Measurements from ENCODE around the gene ZNF710.

GRCh38 chr15:90028376-90028944 lies 27.3 kb downstream of the ZNF710 start:
- TF ChIP-seq MEF2A (IDR thresholded peaks at IDR 0.05; ENCODE audit: control insufficient read depth, low read depth, low read length) (no peak), MTA3 (IDR thresholded peaks at IDR 0.05; ENCODE audit: borderline replicate concordance) (no peak), GABPA (tag; conservative IDR thresholded peaks at IDR 0.05; ENCODE audit: low read depth) (no peak), ATF1 (CRISPR knock-in tag; IDR thresholded peaks at IDR 0.05) (no peak), ATF1 (tag; IDR thresholded peaks at IDR 0.05) (no peak), ZNF609 (CRISPR knock-in tag; IDR thresholded peaks at IDR 0.05; ENCODE audit: borderline replicate concordance) (no peak), ZBTB26 (CRISPR knock-in tag; IDR thresholded peaks at IDR 0.05) (no peak), NFYB (IDR thresholded peaks at IDR 0.05; ENCODE audit: extremely low read depth, insufficient read length) (no peak), MEF2D (tag; conservative IDR thresholded peaks at IDR 0.05; ENCODE audit: low read depth) (no peak), POLR2AphosphoS5 (IDR thresholded peaks at IDR 0.05; ENCODE audit: control insufficient read depth, insufficient read depth, low read depth, low read length) (no peak), SIN3A (IDR thresholded peaks at IDR 0.05; ENCODE audit: borderline replicate concordance in 2 of 2, control insufficient read depth in 1 of 2, low read depth in 2 of 2, low read length in 2 of 2) (no peak), PHF8 (IDR thresholded peaks at IDR 0.05; ENCODE audit: borderline replicate concordance, low read length) (no peak)
- TF ChIP-seq, protein P1, sequence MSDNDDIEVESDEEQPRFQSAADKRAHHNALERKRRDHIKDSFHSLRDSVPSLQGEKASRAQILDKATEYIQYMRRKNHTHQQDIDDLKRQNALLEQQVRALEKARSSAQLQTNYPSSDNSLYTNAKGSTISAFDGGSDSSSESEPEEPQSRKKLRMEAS (CRISPR knock-in tag; IDR thresholded peaks at IDR 0.05) = no peak
- TF ChIP-seq, protein P2, sequence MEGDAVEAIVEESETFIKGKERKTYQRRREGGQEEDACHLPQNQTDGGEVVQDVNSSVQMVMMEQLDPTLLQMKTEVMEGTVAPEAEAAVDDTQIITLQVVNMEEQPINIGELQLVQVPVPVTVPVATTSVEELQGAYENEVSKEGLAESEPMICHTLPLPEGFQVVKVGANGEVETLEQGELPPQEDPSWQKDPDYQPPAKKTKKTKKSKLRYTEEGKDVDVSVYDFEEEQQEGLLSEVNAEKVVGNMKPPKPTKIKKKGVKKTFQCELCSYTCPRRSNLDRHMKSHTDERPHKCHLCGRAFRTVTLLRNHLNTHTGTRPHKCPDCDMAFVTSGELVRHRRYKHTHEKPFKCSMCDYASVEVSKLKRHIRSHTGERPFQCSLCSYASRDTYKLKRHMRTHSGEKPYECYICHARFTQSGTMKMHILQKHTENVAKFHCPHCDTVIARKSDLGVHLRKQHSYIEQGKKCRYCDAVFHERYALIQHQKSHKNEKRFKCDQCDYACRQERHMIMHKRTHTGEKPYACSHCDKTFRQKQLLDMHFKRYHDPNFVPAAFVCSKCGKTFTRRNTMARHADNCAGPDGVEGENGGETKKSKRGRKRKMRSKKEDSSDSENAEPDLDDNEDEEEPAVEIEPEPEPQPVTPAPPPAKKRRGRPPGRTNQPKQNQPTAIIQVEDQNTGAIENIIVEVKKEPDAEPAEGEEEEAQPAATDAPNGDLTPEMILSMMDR (IDR thresholded peaks at IDR 0.05 in 2 of 3, conservative IDR thresholded peaks at IDR 0.05 in 1 of 3; ENCODE audit: insufficient read depth in 2 of 3, low read depth in 1 of 3, low read length in 3 of 3) = no peak
- TF ChIP-seq, protein P3, sequence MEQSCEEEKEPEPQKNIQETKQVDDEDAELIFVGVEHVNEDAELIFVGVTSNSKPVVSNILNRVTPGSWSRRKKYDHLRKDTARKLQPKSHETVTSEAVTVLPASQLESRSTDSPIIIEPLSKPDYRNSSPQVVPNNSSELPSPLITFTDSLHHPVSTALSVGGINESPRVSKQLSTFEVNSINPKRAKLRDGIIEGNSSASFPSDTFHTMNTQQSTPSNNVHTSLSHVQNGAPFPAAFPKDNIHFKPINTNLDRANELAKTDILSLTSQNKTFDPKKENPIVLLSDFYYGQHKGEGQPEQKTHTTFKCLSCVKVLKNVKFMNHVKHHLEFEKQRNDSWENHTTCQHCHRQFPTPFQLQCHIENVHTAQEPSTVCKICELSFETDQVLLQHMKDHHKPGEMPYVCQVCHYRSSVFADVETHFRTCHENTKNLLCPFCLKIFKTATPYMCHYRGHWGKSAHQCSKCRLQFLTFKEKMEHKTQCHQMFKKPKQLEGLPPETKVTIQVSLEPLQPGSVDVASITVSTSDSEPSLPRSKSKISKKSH (CRISPR knock-in tag; IDR thresholded peaks at IDR 0.05) = no peak

All from K562 (cell line).